A549 (cell line): Measurements from ENCODE around the gene EXOC4.

Experiments
- CHD2 ChIP-seq: fragments of 150-350 bp; IDR thresholded peaks from 2 replicates; pipeline ENCODE4 v1.6.1; 2014; ENCODE audit warnings: low read length; ENCODE audit not compliant: partially characterized antibody
- CTCF ChIP-seq: fragments of >200 bp; sonication (Bioruptor Twin); formaldehyde crosslinking; IDR thresholded peaks from 3 replicates; pipeline ENCODE4 v1.5.1; 2016
- EP300 ChIP-seq, 2 experiments: fragments of >200 bp; sonication (Bioruptor Twin); formaldehyde crosslinking; IDR thresholded peaks; 2 replicates in 1 of 2; 3 replicates in 1 of 2; pipeline ENCODE4 v1.6.1; 2016 to 2017
- FOSL2 ChIP-seq, 2 experiments: fragments of 450-650 bp in 1 of 2; fragments of >200 bp in 1 of 2; sonication (Bioruptor Twin) in 1 of 2; formaldehyde crosslinking; IDR thresholded peaks; 2 replicates each; pipeline versions ENCODE4 v1.5.0 to v1.6.1; 2016 to 2020; ENCODE audit warnings: mild to moderate bottlenecking in 1 of 2, moderate library complexity in 1 of 2
- GATA3 ChIP-seq: IDR thresholded peaks from 2 replicates; pipeline ENCODE4 v1.6.1; 2012; ENCODE audit warnings: borderline replicate concordance
- HDAC2 ChIP-seq: fragments of 200-600 bp; sonication (generic); IDR thresholded peaks from 2 replicates; pipeline ENCODE4 v1.6.1; 2016
- HOXB5 ChIP-seq: fragments of 250-450 bp; sonication (Bioruptor Pico); IDR thresholded peaks from 2 replicates; pipeline ENCODE4 v1.5.0; 2020; ENCODE audit warnings: mild to moderate bottlenecking, moderate library complexity
- KDM1A ChIP-seq: fragments of 200-600 bp; sonication (generic); IDR thresholded peaks from 2 replicates; pipeline ENCODE4 v1.6.1; 2016; ENCODE audit warnings: low read depth, mild to moderate bottlenecking
- PHF8 ChIP-seq: fragments of 200-600 bp; sonication (generic); IDR thresholded peaks from 2 replicates; pipeline ENCODE4 v1.6.1; 2016; ENCODE audit warnings: low read depth, mild to moderate bottlenecking, antibody characterized with exemption, moderate library complexity, borderline replicate concordance
- RCOR1 ChIP-seq: fragments of 150-350 bp; IDR thresholded peaks from 2 replicates; pipeline ENCODE4 v1.6.1; 2014; ENCODE audit warnings: antibody characterized with exemption, low read length, low read depth
- SMC3 ChIP-seq: fragments of >200 bp; sonication (Bioruptor Twin); formaldehyde crosslinking; IDR thresholded peaks from 3 replicates; pipeline ENCODE4 v1.6.1; 2018; ENCODE audit warnings: inconsistent platforms
- USF2 ChIP-seq: fragments of 450-650 bp; IDR thresholded peaks from 2 replicates; pipeline ENCODE4 v1.6.1; 2014; ENCODE audit warnings: antibody characterized with exemption

GRCh38 chr7:134047675-134048074 lies 794.8 kb downstream of the EXOC4 start:
- TF ChIP-seq EP300 (IDR thresholded peaks at IDR 0.05) (no peak), GATA3 (no peak), CTCF (no peak), SMC3 (no peak), USF2 (no peak), PHF8 (no peak), FOSL2 (IDR thresholded peaks at IDR 0.05) (no peak), FOSL2 (CRISPR knock-in tag; IDR thresholded peaks at IDR 0.05) (no peak), HOXB5 (no peak), KDM1A (no peak), RCOR1 (no peak), CHD2 (no peak), HDAC2 (no peak)
